ENCODE results near the gene TMEM106B. TPM values are rescaled to one million over a fixed set of nuclear protein-coding genes. Genes with fewer than 3 reads are reported as not detected.

The TMEM106B gene
- total and polyA plus RNA-seq, 12 donors = 10.7 to 308 (median 92.9) TPM

GRCh38 chr7:12226756-12227155 lies 15.7 kb downstream of the TMEM106B start:
- Histone ChIP-seq H3K9me3 (replicated peaks in 1 of 3) (no peaks in the 10 kb centered on the region), H3K27me3 (no peaks in the 10 kb centered on the region), H3K27ac (no peak overlapping the region), H3K4me3 (no peak overlapping the region), H3K36me3 (replicated peaks in 1 of 2) (peaks cover 0 to 23% of the 10 kb centered on the region in 2 donors), H3K4me1 (replicated peaks in 1 of 2) (peaks cover 0 to 1% of the 10 kb centered on the region in 2 donors)
- WGBS, 4 donors = 67 to 78% (median 73%) methylated on average over 2 of the region's 2 CpGs
- intact Hi-C loops (cut with DNase I) = no loop called here
- no peak for DNase-seq
- TF ChIP-seq CTCF (IDR thresholded peaks at IDR 0.05) (no peak), POLR2A (IDR thresholded peaks at IDR 0.05) (no peak)

- peaks cover 0 to 27% of the 10 kb centered on the region in 2 donors for H3K36me3 ChIP-seq (replicated peaks in 1 of 2)
- H3K27ac ChIP-seq = no peak overlapping the region
- DNase-seq = no peak
- H3K9me3 ChIP-seq (replicated peaks in 1 of 3) = no peaks in the 10 kb centered on the region
- TF ChIP-seq CTCF (IDR thresholded peaks at IDR 0.05) (no peak), POLR2A (IDR thresholded peaks at IDR 0.05) (no peak)
- H3K4me1 ChIP-seq (replicated peaks in 1 of 2) = no peaks in the 10 kb centered on the region
- H3K4me3 ChIP-seq = no peak overlapping the region
- no peaks in the 10 kb centered on the region for H3K27me3 ChIP-seq
- intact Hi-C loops (cut with DNase I) = no loop called here
Observed at GRCh38 chr7:12228024-12228423, 16.9 kb downstream of the TMEM106B start.

- no peak for TF ChIP-seq POLR2A (IDR thresholded peaks at IDR 0.05)
- no peak for DNase-seq
- no peaks in the 10 kb centered on the region for H3K27me3 ChIP-seq
- H3K27ac ChIP-seq = no peak overlapping the region
- peaks cover 0 to 23% of the 10 kb centered on the region in 2 donors for H3K36me3 ChIP-seq (replicated peaks in 1 of 2)
- intact Hi-C loops (cut with DNase I) = no loop called here
- no peak overlapping the region for H3K4me3 ChIP-seq
- H3K4me1 ChIP-seq (replicated peaks in 1 of 2) = no peaks in the 10 kb centered on the region
- H3K9me3 ChIP-seq (replicated peaks in 1 of 3) = no peaks in the 10 kb centered on the region
Observed at GRCh38 chr7:12229046-12229445, 18.0 kb downstream of the TMEM106B start.

- DNase-seq = no peak
- WGBS, 4 donors = 71 to 96% (median 88%) methylated on average over 2 of the region's 2 CpGs
- intact Hi-C loops (cut with DNase I) = no loop called here
- peaks cover 0 to 14% of the 10 kb centered on the region in 2 donors for H3K36me3 ChIP-seq (replicated peaks in 1 of 2)
- H3K9me3 ChIP-seq (replicated peaks in 1 of 3) = no peaks in the 10 kb centered on the region
- no peak overlapping the region for H3K27ac ChIP-seq
- no peak overlapping the region for H3K4me3 ChIP-seq
- H3K4me1 ChIP-seq (replicated peaks in 1 of 2) = no peaks in the 10 kb centered on the region
- TF ChIP-seq CTCF (IDR thresholded peaks at IDR 0.05) (no peak), POLR2A (IDR thresholded peaks at IDR 0.05) (no peak)
- no peaks in the 10 kb centered on the region for H3K27me3 ChIP-seq
Observed at GRCh38 chr7:12231097-12231496, 20.0 kb downstream of the TMEM106B start.

- H3K27ac ChIP-seq = no peak overlapping the region
- WGBS, 4 donors = 90 to 97% (median 94%) methylated on average over 2 of the region's 2 CpGs
- intact Hi-C loops (cut with DNase I) = no loop called here
- no peak for TF ChIP-seq CTCF (IDR thresholded peaks at IDR 0.05)
- no peak for TF ChIP-seq POLR2A (IDR thresholded peaks at IDR 0.05)
- no peak overlapping the region for H3K4me3 ChIP-seq
- peaks cover 0 to 14% of the 10 kb centered on the region in 2 donors for H3K36me3 ChIP-seq (replicated peaks in 1 of 2)
- no peaks in the 10 kb centered on the region for H3K27me3 ChIP-seq
- no peak for DNase-seq
- H3K4me1 ChIP-seq (replicated peaks in 1 of 2) = no peaks in the 10 kb centered on the region
- H3K9me3 ChIP-seq (replicated peaks in 1 of 3) = no peaks in the 10 kb centered on the region
Observed at GRCh38 chr7:12233175-12233574, 22.1 kb downstream of the TMEM106B start.
